KOPT-K1 (cell line): Measurements from ENCODE around the gene KRT74.

Source experiments
- H3K27ac ChIP-seq: fragments of 200-600 bp; sonication (generic); 2 replicates; pipeline ENCODE4 v1.5.1; 2016; ENCODE audit warnings: antibody characterized with exemption, mild to moderate bottlenecking, low read depth, low read length; ENCODE audit not compliant: poor library complexity, severe bottlenecking
- H3K36me3 ChIP-seq: fragments of 200-600 bp; sonication (generic); 2 replicates; pipeline ENCODE4 v1.5.1; 2017; ENCODE audit warnings: antibody characterized with exemption, mild to moderate bottlenecking, low read length, moderate library complexity; ENCODE audit not compliant: insufficient read depth
- H3K9me3 ChIP-seq: fragments of 200-600 bp; sonication (generic); 2 replicates; pipeline ENCODE4 v1.5.1; 2017; ENCODE audit warnings: antibody characterized with exemption, low read length, mild to moderate bottlenecking; ENCODE audit not compliant: insufficient read depth, poor library complexity, severe bottlenecking

Gene KRT74

DNA sequence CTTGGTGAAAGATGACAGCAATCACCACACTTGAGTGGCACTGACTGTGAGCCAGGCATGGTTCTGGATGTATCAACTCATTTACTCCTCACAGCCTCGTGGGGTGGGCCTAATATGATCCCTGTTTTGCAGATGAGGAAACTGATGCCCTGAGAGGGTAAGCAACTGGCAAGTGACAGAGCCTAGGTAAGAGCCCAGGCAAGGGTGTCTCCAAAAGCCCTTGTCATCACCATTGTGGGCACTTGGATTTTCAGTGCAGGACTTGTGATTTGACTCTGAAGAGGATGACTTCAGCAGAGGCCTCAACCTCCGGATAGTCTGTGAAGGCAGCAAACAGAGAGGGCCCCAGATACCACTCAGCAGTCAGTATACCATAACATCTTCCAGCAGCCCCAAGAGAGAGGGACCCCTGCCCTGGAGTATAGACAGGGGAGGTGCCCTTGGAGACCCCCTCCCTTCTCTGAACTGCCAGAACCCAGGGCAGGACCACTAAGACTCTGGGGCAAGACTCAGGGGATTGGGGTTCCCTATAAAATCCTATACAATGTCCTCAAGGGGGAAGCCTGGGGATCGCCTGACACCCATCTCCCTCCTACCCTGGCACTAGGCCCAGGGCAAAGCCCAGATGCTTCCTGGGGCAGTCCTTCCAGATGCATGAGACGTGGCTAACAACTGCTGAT lies 46.4 kb downstream of the KRT74 start:
- H3K27ac ChIP-seq, result no peak overlapping the region
- no peaks in the 10 kb centered on the region for H3K36me3 ChIP-seq
- no peaks in the 10 kb centered on the region for H3K9me3 ChIP-seq

GRCh38 chr12:52526511-52526951 lies 47.1 kb downstream of the KRT74 start:
- Histone ChIP-seq H3K27ac (no peak overlapping the region), H3K9me3 (no peaks in the 10 kb centered on the region), H3K36me3 (no peaks in the 10 kb centered on the region)

DNA sequence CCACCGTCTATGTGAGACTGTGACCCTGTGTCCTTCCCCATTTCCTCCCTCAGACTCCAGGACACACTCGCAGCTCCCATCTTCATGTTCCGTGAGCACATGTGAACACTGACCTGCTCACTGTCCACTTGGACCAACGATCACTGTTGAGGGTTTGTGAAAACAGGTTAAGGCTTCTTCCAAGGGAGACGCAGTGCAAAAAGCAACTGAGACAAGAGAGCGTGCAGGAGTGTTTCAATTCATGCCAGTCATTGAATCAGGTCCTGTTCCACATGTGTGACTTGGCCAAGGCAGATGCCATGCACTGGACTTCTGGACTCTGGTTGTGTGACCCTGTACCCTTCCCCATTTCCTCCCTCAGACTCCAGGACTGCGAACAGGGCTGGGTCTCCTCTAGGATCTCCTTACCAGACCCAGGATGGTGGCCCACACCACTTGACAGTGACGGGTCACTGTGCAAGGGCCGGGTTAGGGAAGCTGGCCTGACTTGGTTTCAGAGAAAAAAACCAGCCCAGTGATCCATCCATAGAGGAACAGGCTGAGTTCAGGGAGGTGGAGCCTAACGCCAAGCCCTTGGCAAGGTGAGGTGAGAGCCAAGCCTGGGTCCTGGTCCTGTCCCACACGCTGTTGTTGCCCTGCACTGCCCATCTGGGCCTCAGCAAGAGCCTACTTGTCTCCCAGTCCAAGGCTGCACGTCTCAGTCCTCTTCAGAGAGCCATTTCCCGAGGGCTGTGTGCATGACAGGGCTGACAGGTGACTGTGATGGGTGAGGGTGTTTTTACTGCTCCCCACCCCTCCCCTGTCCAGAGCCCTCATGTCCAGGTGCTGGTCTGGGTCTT lies 47.8 kb downstream of the KRT74 start:
- Histone ChIP-seq H3K36me3 (no peaks in the 10 kb centered on the region), H3K9me3 (no peaks in the 10 kb centered on the region), H3K27ac (no peak overlapping the region)

- H3K36me3 ChIP-seq, result no peaks in the 10 kb centered on the region
- no peaks in the 10 kb centered on the region for H3K9me3 ChIP-seq
- H3K27ac ChIP-seq, result no peak overlapping the region
Observed at GRCh38 chr12:52524898-52525591, 48.6 kb downstream of the KRT74 start.

GRCh38 chr12:52524241-52524897 lies 49.3 kb downstream of the KRT74 start:
- no peaks in the 10 kb centered on the region for H3K36me3 ChIP-seq
- H3K9me3 ChIP-seq, result no peaks in the 10 kb centered on the region
- H3K27ac ChIP-seq, result no peak overlapping the region

DNA sequence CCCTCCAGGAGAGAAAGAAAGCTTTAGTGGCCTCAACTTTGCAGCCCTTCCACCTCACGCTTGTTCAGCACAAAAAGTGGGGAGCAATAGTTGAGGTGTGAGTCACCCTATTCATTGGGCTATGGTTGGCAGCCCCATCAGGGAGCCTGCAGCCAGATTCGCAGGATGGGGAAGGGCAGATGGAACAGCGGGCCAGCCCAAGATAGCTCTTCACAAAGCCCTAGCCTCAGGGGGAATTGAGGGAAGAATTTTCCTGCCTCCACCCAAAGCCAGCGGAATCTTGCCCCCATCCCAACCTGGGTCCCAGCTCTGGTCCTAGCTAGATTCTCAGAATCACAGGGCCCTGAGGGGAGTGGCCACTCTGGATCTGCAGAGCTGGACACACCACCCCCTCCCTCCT lies 49.8 kb downstream of the KRT74 start:
- H3K9me3 ChIP-seq, result no peaks in the 10 kb centered on the region
- H3K27ac ChIP-seq, result no peak overlapping the region
- H3K36me3 ChIP-seq, result no peaks in the 10 kb centered on the region

- no peak overlapping the region for H3K27ac ChIP-seq
Observed at GRCh38 chr12:52522346-52523011, 51.2 kb downstream of the KRT74 start.

DNA sequence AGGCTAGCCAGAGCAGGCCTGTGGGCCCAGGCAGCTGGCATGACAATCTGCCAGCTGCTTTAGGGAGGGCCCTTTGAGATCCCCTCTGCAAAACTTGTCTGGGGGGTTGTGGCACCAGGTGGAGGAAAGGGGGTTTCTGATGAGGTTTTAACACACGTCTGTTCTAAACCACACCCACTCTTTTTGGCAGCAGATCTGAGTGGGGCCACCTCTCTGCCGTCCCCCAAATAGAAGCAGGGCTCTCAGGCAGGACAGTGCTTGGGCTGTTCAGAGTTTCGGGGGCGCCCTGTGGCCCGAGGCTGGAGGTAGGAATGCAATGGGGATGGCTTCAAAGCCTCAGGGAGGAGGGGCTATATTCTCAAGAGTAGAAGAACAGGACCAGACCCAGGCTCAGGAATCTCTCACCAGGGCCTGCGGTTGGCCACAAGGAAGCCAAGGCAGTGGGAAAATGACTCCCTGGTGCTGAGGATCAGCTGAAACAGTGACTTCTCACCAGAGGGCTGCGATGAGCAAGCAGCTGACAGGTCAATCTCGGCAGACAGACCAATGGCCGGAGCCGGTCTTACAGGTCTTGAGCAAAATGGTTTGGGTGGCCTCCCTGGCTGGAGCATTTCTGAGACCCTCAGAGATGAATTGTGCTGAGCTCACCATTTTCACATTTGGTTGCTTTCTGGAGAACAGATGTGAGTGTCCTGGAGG lies 51.9 kb downstream of the KRT74 start:
- H3K9me3 ChIP-seq, result no peaks in the 10 kb centered on the region
- H3K36me3 ChIP-seq, result no peaks in the 10 kb centered on the region
- no peak overlapping the region for H3K27ac ChIP-seq

More at GRCh38 chr12:52522346-52523011, 51.2 kb downstream of the KRT74 start:
- H3K36me3 ChIP-seq, result no peaks in the 10 kb centered on the region
- H3K9me3 ChIP-seq, result no peaks in the 10 kb centered on the region

DNA sequence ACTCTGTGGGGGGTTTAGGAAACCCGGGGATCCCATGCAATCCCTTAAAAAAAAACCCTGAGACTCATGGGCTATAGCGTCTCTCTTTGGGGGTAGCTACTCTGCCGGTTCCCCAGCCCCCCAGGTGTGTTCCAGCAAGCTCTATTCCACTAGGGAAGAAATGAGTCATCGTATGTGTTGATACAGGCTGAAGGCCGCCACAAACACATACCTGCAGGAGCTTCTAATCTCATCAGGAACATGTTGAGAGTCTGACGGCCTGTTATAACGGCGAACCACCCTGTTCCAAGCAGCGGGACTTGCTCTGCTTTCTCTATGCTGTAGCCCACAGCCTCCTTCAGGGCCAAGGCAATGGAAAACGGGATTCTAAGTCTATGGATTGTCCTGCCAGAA lies 52.5 kb downstream of the KRT74 start:
- no peak overlapping the region for H3K27ac ChIP-seq
- H3K36me3 ChIP-seq, result no peaks in the 10 kb centered on the region
- no peaks in the 10 kb centered on the region for H3K9me3 ChIP-seq

GRCh38 chr12:52519826-52520662 lies 53.6 kb downstream of the KRT74 start, which contains the start of gene KRT5:
KRT5 (minus strand) TSS chr12:52520394; CDS start chr12:52520296, 98 bp downstream.
- Histone ChIP-seq H3K36me3 (no peaks in the 10 kb centered on the region), H3K9me3 (no peaks in the 10 kb centered on the region), H3K27ac (no peak within 1 kb of the TSS)

- Histone ChIP-seq H3K9me3 (no peaks in the 10 kb centered on the region), H3K27ac (no peak overlapping the region), H3K36me3 (no peaks in the 10 kb centered on the region)
Observed at GRCh38 chr12:52519387-52519703, 54.3 kb downstream of the KRT74 start.

DNA sequence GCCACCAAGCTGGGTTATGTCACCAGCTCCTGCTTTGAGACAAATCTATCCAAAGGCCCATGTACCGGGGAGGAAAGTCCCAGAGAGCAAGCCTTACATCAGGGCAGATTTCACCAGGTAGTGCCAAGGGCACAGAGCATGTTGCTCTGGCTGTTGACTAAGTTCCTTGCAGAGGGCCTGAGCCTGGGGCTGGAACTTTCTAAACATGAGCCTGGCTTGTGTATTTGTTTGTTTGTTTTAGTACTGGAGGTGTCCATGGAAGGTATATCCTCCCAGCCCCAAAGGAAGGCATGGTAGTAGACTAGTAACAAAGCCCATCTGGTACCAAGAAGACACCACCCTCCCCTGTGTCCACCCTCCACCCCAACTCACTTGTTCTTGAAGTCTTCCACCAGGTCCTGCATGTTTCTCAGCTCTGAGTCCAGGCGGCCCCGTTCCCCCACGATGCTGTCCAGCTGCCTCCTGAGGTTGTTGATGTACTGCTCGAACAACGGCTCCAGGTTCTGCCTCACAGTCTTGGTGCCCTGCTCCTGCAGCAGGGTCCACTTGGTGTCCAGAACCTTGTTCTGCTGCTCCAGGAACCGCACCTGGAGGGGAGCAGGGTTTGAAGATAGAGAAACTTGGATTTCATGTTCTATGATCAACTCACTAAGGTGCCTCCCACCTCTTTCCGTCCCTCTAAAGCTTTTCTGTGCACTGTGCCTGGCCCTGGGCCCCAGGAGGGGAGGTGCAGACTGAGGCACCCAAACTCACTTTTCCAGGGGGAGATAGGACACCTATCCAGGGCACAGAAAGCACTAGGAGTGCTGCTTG lies 54.9 kb downstream of the KRT74 start:
- Histone ChIP-seq H3K9me3 (no peaks in the 10 kb centered on the region), H3K27ac (no peak overlapping the region), H3K36me3 (no peaks in the 10 kb centered on the region)

DNA sequence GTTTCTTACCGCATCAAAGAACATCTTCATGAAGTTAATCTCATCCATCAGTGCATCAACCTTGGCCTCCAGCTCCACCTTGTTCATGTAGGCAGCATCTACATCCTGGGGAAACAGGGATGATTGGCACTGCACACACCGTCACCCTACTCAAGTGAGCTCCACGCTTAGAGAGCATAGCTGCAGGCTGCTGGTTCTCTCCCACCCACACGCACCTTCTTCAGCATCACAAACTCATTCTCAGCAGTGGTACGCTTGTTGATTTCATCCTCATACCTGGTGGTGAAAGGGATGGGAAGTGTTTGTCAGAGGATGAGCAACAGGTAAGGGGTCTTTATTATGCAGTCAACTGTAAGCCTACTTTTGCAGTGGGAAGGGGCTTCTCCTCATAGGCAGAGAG lies 55.8 kb downstream of the KRT74 start:
- H3K9me3 ChIP-seq, result no peaks in the 10 kb centered on the region
- H3K27ac ChIP-seq, result no peak overlapping the region
- H3K36me3 ChIP-seq, result no peaks in the 10 kb centered on the region
